Kidney epithelial cell (primary cell): ENCODE data around the gene EFHC2. TPM values are rescaled to one million over a fixed set of nuclear protein-coding genes. Genes with fewer than 3 reads are reported as not detected.

Source experiments
- DNase-seq: peaks from one replicate; pipeline ENCODE4 v3.0.0-alpha.2; 2010; ENCODE audit warnings: low read depth
- H3K27me3 ChIP-seq: 2 replicates; pipeline ENCODE4 v1.6.0; 2011; ENCODE audit warnings: low read length; ENCODE audit not compliant: control insufficient read depth, insufficient read depth
- H3K36me3 ChIP-seq: 2 replicates; pipeline ENCODE4 v1.5.1; 2011; ENCODE audit warnings: low read length; ENCODE audit not compliant: control insufficient read depth, insufficient read depth
- H3K4me3 ChIP-seq: 2 replicates; pipeline ENCODE4 v1.5.1; 2011; ENCODE audit warnings: low read depth, mild to moderate bottlenecking, control low read depth, low read length
- CTCF ChIP-seq: IDR thresholded peaks from 2 replicates; pipeline ENCODE4 v1.5.1; 2011; ENCODE audit warnings: mild to moderate bottlenecking, moderate library complexity, low read length, control low read depth, inconsistent platforms; ENCODE audit not compliant: insufficient read depth, poor library complexity, severe bottlenecking
- total RNA-seq: library from RNA; depleted of rRNA; stranded (reverse); fragments of >200 nt; gene quantifications from 2 replicates; pipeline ENCODE4 v1.2.3, GENCODE V29; 2015

Gene EFHC2
- total RNA-seq, 1 donor from 2014 or later = 0.71 TPM

- no peak for TF ChIP-seq CTCF
- no peak overlapping the region for H3K4me3 ChIP-seq
- no peak for DNase-seq
Observed at GRCh38 chrX:44144177-44144945, 199.1 kb downstream of the EFHC2 start.

GRCh38 chrX:44143061-44143602, 200.3 kb downstream of the EFHC2 start:
- no peak for TF ChIP-seq CTCF
- no peaks in the 10 kb centered on the region for H3K27me3 ChIP-seq
- no peak overlapping the region for H3K4me3 ChIP-seq
- no peak for DNase-seq
- no peaks in the 10 kb centered on the region for H3K36me3 ChIP-seq

More at GRCh38 chrX:44144177-44144945, 199.1 kb downstream of the EFHC2 start:
- Histone ChIP-seq H3K27me3 (no peaks in the 10 kb centered on the region), H3K36me3 (no peaks in the 10 kb centered on the region)

DNA sequence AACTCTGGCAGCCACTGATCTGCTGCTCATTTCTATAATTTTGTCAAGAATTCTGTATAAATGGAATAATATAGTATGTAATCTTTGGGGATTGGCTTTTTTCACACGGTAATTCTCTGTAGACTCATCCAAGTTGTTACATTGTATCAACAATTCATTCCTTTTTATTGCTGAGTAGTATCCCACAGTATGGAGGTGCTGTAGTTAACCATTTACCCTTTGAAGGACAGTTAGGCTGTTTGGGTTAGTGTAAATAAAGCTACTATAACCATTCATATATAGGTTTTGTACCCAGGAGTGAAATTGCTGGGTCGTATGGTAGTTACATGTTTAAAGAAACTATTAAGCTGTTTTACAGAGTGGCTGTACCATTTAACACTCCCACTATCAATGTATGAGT, 213.3 kb downstream of the EFHC2 start:
- Histone ChIP-seq H3K27me3 (no peaks in the 10 kb centered on the region), H3K36me3 (no peaks in the 10 kb centered on the region), H3K4me3 (no peak overlapping the region)
- no peak for DNase-seq
- TF ChIP-seq CTCF = no peak

- no peak for TF ChIP-seq CTCF
- Histone ChIP-seq H3K27me3 (no peaks in the 10 kb centered on the region), H3K4me3 (no peak overlapping the region), H3K36me3 (no peaks in the 10 kb centered on the region)
- DNase-seq = no peak
Observed at GRCh38 chrX:44113337-44113736, 230.1 kb downstream of the EFHC2 start.

GRCh38 chrX:44106864-44107263, 236.6 kb downstream of the EFHC2 start:
- Histone ChIP-seq H3K36me3 (no peaks in the 10 kb centered on the region), H3K4me3 (no peak overlapping the region)
- no peak for TF ChIP-seq CTCF

More at GRCh38 chrX:44106864-44107263, 236.6 kb downstream of the EFHC2 start:
- no peak for DNase-seq
- H3K27me3 ChIP-seq = no peaks in the 10 kb centered on the region
